B cell (primary cell): ENCODE measurements around the gene SPTBN1. TPM values are rescaled to one million over a fixed set of nuclear protein-coding genes. Genes with fewer than 3 reads are reported as not detected.

ENCODE experiments used
- ATAC-seq: fragments of 200-7000 bp; cut with Tn5 transposase; one replicate; pipeline ENCODE4 v1.10.0; 2021; ENCODE audit warnings: low read depth, mild to moderate bottlenecking, moderate number of reproducible peaks, moderate library complexity
- CTCF ChIA-PET: fragments of 350-600 bp; sonication (Branson Sonifier 250); formaldehyde crosslinking; loops from one replicate; lab custom pipeline; 2021; ENCODE audit warnings: antibody characterized with exemption, inconsistent platforms; lab: Charles Lee
- POLR2A ChIA-PET: fragments of 350-600 bp; sonication (Branson Sonifier 250); formaldehyde crosslinking; loops from one replicate; lab custom pipeline; 2021; ENCODE audit warnings: antibody characterized with exemption; lab: Charles Lee
- DNase-seq: peaks from one replicate; pipeline ENCODE4 v3.0.0; 2013
- H2AFZ ChIP-seq: 2 replicates; pipeline ENCODE4 v1.6.1; 2012; ENCODE audit warnings: mild to moderate bottlenecking, low read depth, low read length; ENCODE audit not compliant: insufficient read depth, poor library complexity, severe bottlenecking
- H3K27ac ChIP-seq, 2 donors: 1 replicate in 1 of 2; 2 replicates in 1 of 2; pipeline ENCODE4 v1.5.1; 2012 to 2013; ENCODE audit warnings: low read length in 2 of 2, mild to moderate bottlenecking in 2 of 2, moderate library complexity in 1 of 2
- H3K27me3 ChIP-seq, 4 experiments: fragments of 200-600 bp in 1 of 4; sonication (generic) in 1 of 4; replicated peaks in 1 of 4; 1 replicate in 2 of 4; 2 replicates in 2 of 4; pipeline versions ENCODE4 v1.6.1 to v1.7.0; 2013 to 2016; ENCODE audit warnings: low read length in 3 of 4, mild to moderate bottlenecking in 2 of 4, mixed read lengths in 1 of 4, moderate library complexity in 1 of 4; ENCODE audit not compliant: insufficient read depth in 4 of 4, control insufficient read depth in 3 of 4; ENCODE audit errors: control extremely low read depth in 1 of 4
- H3K36me3 ChIP-seq, 2 experiments: replicated peaks in 1 of 2; 1 replicate in 1 of 2; 2 replicates in 1 of 2; pipeline versions ENCODE4 v1.6.1 to v1.7.1; 2013; ENCODE audit warnings: low read length in 1 of 2; ENCODE audit not compliant: insufficient read depth in 2 of 2, control insufficient read depth in 1 of 2; ENCODE audit errors: control extremely low read depth in 1 of 2, extremely low read depth in 1 of 2
- H3K4me1 ChIP-seq, 2 donors: fragments of 200-600 bp in 1 of 2; sonication (generic) in 1 of 2; 1 replicate in 1 of 2; 2 replicates in 1 of 2; pipeline versions ENCODE4 v1.5.1 to v1.6.1; 2013 to 2017; ENCODE audit warnings: low read length in 2 of 2; ENCODE audit not compliant: control insufficient read depth in 2 of 2, insufficient read depth in 2 of 2
- H3K4me2 ChIP-seq: replicated peaks from 2 replicates; pipeline ENCODE3; 2012; ENCODE audit warnings: mild to moderate bottlenecking, low read depth, low read length; ENCODE audit not compliant: poor library complexity, severe bottlenecking
- H3K4me3 ChIP-seq, 5 experiments: fragments of 200-600 bp in 1 of 5; sonication (generic) in 1 of 5; 1 replicate in 3 of 5; 2 replicates in 2 of 5; pipeline versions ENCODE4 v1.5.1 to v1.7.0; 2011 to 2016; ENCODE audit warnings: low read length in 4 of 5, mild to moderate bottlenecking in 4 of 5, low read depth in 2 of 5, control low read depth in 1 of 5, moderate library complexity in 1 of 5; ENCODE audit not compliant: insufficient read depth in 1 of 5; ENCODE audit errors: control extremely low read depth in 1 of 5, extremely low read depth in 1 of 5
- H3K79me2 ChIP-seq: fragments of 200-600 bp; sonication (generic); one replicate; pipeline ENCODE4 v1.6.0; 2016; ENCODE audit warnings: low read length; ENCODE audit not compliant: control insufficient read depth, insufficient read depth
- H3K9ac ChIP-seq: fragments of 200-600 bp; sonication (generic); 2 replicates; pipeline ENCODE4 v1.6.1; 2017; ENCODE audit warnings: mild to moderate bottlenecking, low read length, moderate library complexity
- H3K9me3 ChIP-seq, 3 donors: one replicate each; pipeline versions ENCODE4 v1.6.1 to v1.7.1; 2013; ENCODE audit warnings: low read length in 2 of 3; ENCODE audit not compliant: control insufficient read depth in 2 of 3, insufficient read depth in 1 of 3; ENCODE audit errors: control extremely low read depth in 1 of 3
- H4K20me1 ChIP-seq: 2 replicates; pipeline ENCODE4 v1.6.0; 2012; ENCODE audit warnings: mild to moderate bottlenecking, low read length; ENCODE audit not compliant: insufficient read depth, control insufficient read depth, poor library complexity, severe bottlenecking
- H3K27ac Mint-ChIP-seq: one replicate; pipeline ENCODE4 v1.8.0; 2021; ENCODE audit warnings: mixed read lengths
- H3K27me3 Mint-ChIP-seq: one replicate; pipeline ENCODE4 v1.8.0; 2021; ENCODE audit warnings: mixed read lengths
- H3K4me1 Mint-ChIP-seq: one replicate; pipeline ENCODE4 v1.8.0; 2021; ENCODE audit warnings: mixed read lengths
- H3K4me3 Mint-ChIP-seq: one replicate; pipeline ENCODE4 v1.8.0; 2021; ENCODE audit warnings: mixed read lengths
- H3K9me3 Mint-ChIP-seq: one replicate; pipeline ENCODE4 v1.8.0; 2022; ENCODE audit warnings: mixed read lengths; ENCODE audit not compliant: insufficient read depth
- CTCF ChIP-seq: fragments of 200-600 bp; IDR thresholded peaks from one replicate; pipeline ENCODE4 v1.8.0; 2022; ENCODE audit warnings: antibody characterized with exemption, mild to moderate bottlenecking
- EZH2 ChIP-seq: IDR thresholded peaks from 2 replicates; pipeline ENCODE4 v1.6.1; 2012; ENCODE audit warnings: borderline replicate concordance, low read depth, mild to moderate bottlenecking, moderate library complexity, low read length; ENCODE audit not compliant: insufficient read depth, poor library complexity, severe bottlenecking
- WGBS: methylation state at CpG from one replicate; pipeline ENCODE4 v1.1.5; 2013; ENCODE audit warnings: missing lambda C conversion rate; ENCODE audit not compliant: insufficient coverage; 5-methylcytosine and 5-hydroxymethylcytosine counted together
- intact Hi-C: fragments of 100-400 bp; cut with micrococcal nuclease; formaldehyde crosslinking; loops from one replicate; pipeline ENCODE4 v1.10.0; 2022
- polyA plus RNA-seq: library from polyadenylated mRNA; depleted of rRNA; stranded (reverse); fragments of >200 nt; gene quantifications from 2 replicates; pipeline ENCODE4 v1.2.3, GENCODE V29; 2012
- total RNA-seq, 2 donors: library from RNA; stranded (reverse); fragments of 120-200 nt in 1 of 2; gene quantifications; 1 replicate in 1 of 2; 2 replicates in 1 of 2; pipeline versions ENCODE4 v1.2.3 to v1.2.4, GENCODE V29; 2013 to 2022

Gene SPTBN1
- total and polyA plus RNA-seq, 2 donors (not counting 1 experiment from before 2014, with no cell fraction given), result 43.7 to 144 TPM

GRCh38 chr2:54685263-54685775, 229.2 kb downstream of the SPTBN1 start:
- Histone ChIP-seq H3K4me1 (peaks cover 0 to 5% of the 10 kb centered on the region in 2 donors), H4K20me1 (no peaks in the 10 kb centered on the region), H3K4me2 (no peak overlapping the region), H3K79me2 (no peaks in the 10 kb centered on the region), H3K27ac (no peak overlapping the region), H3K27me3 (peaks cover 0 to 9% (median 5%) of the 10 kb centered on the region in 4 experiments), H3K9me3 (peaks cover 0 to 2% (median 2%) of the 10 kb centered on the region in 3 donors), H2AFZ (no peak overlapping the region), H3K36me3 (no peaks in the 10 kb centered on the region), H3K9ac (no peak overlapping the region), H3K4me3 (no peak overlapping the region)
- ATAC-seq, result no peak
- H3K27me3 Mint-ChIP-seq, result peaks cover 15% of the 10 kb centered on the region
- DNase-seq, result no peak
- intact Hi-C loops, result no loop called here
- POLR2A ChIA-PET, result interaction anchor here (0.9 kb wide), 1 partner anchor 12 kb away, joined by 3 read pairs; no protein-coding TSS in a partner anchor
- H3K4me3 Mint-ChIP-seq, result no peak overlapping the region
- CTCF ChIA-PET, result interaction anchor here (1.4 kb wide), 1 partner anchor 24 kb away, joined by 3 read pairs; no protein-coding TSS in a partner anchor
- peaks cover 5% of the 10 kb centered on the region for H3K4me1 Mint-ChIP-seq
- TF ChIP-seq CTCF (peak; percentile 29), EZH2 (no peak)
- no peak overlapping the region for H3K27ac Mint-ChIP-seq
- H3K9me3 Mint-ChIP-seq, result peaks cover 3% of the 10 kb centered on the region
- WGBS, result 94% methylated on average over 4 of the region's 4 CpGs

- no peaks in the 10 kb centered on the region for H3K9me3 Mint-ChIP-seq
- WGBS, result 71% methylated on average over 3 of the region's 4 CpGs
- no peak overlapping the region for H3K4me3 Mint-ChIP-seq
- ChIA-PET CTCF (interaction anchor here (1.6 kb wide), 1 partner anchor 21 kb away, joined by 3 read pairs; no protein-coding TSS in a partner anchor), POLR2A (no interaction called here)
- TF ChIP-seq EZH2 (no peak), CTCF (no peak)
- H3K4me2 ChIP-seq, result no peak overlapping the region
- H3K4me3 ChIP-seq, result no peak overlapping the region
- no peak overlapping the region for H3K27ac Mint-ChIP-seq
- no peak overlapping the region for H3K27ac ChIP-seq
- H3K27me3 ChIP-seq, result peaks cover 0 to 9% (median 5%) of the 10 kb centered on the region in 4 experiments
- H3K9me3 ChIP-seq, result peaks cover 0 to 2% (median 0%) of the 10 kb centered on the region in 3 donors
- no peak for DNase-seq
- ATAC-seq, result no peak
- H3K4me1 ChIP-seq, result no peaks in the 10 kb centered on the region
- H3K79me2 ChIP-seq, result no peaks in the 10 kb centered on the region
- peaks cover 15% of the 10 kb centered on the region for H3K27me3 Mint-ChIP-seq
- H3K9ac ChIP-seq, result no peak overlapping the region
- no peaks in the 10 kb centered on the region for H3K4me1 Mint-ChIP-seq
- no peak overlapping the region for H2AFZ ChIP-seq
- no peaks in the 10 kb centered on the region for H3K36me3 ChIP-seq
- no peaks in the 10 kb centered on the region for H4K20me1 ChIP-seq
- intact Hi-C loops, result no loop called here
Observed at GRCh38 chr2:54687595-54688152, 231.5 kb downstream of the SPTBN1 start.
